ENCODE measurements around the gene OR10V1.

Gene OR10V1

DNA sequence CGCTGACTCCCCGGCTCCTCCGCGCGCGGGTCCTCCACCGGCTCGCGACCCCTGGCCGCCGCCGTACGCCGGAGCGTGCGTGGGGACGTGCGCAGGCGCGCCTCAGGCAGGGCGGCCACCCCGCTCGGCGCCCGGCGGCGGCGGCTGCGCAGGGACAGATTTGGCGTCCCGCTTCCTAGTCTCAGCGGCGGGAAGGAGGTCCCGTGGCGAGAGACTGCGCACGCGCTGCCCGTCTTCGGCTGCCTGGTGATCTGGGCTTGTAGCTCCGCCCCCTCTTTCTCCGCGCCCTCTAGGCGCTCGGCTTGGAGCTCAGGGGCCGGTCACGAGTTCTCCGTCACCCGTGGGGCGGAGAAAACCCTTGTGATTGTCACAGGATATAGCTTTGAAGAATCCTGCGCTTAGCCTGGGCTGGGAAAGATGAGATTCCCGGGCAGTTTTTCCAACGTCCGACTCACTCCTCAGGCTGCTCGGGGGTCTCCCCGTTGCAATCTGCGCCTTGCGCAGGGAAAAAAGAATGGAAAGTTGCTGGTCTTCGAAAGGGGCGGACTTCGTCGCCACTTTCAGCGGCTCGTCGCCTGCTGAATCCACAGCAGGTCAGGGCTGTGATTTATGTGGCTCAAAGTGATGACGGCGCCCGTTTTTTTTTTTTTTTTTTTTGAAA, 44.6 kb downstream of the OR10V1 start, which contains the start of gene PATL1:
PATL1 (minus strand) TSS at position 88 of the 661 bp plus-strand sequence. CDS start 142 bp downstream, outside the sequence.
- DNase-seq (ENCODE audit: low spot score): peak; percentile 98

- peak; percentile 66 for DNase-seq (ENCODE audit: low spot score)
Measured at GRCh38 chr11:59668188-59668949, 45.3 kb downstream of the OR10V1 start.

DNA sequence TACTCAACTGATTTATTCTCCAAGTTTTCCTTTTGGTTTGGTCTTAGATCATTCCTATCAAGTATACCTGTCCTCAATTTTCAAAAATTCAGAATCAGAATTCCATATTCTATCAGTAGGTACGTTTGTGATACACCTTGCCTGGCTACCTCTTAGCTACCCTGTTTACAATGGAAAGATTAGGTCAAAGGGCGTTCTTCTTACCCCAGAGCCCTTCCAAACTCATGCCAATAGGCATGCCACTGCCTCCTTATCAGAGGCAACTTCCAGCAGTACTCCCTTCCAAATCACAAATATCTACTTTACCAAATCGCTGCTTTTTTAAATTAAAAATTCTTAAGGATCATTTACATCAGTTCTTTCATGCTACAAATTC, 45.8 kb downstream of the OR10V1 start:
- no peak for DNase-seq (ENCODE audit: low spot score)

- DNase-seq (ENCODE audit: low spot score): peak; percentile 49
Measured at GRCh38 chr11:59666969-59667368, 46.7 kb downstream of the OR10V1 start.

Data from GM03348 (cell line).